Measurements from ENCODE around the gene SDC4.
A peak's percentile ranks its signal among the peaks of the same experiment; 100 is the strongest.

The SDC4 gene

DNA sequence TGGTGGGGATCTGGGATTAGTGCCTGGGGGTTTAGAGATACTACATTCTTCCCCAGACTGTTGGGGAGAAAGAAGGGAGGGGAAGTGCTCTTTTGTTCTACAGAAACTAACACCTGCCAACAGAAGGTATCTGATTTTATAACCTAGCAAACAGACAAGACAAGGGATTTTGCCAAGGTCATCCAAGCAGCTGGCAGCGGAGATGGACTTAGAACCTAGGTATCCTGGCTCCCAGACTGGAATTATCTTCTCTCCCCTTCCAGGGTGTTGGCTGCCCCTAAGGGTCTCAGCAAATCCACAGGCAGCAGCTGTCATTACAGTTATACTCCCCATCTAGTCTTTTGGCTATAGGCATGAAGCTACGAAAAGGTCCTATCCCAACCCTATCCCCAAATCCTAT, 8.4 kb downstream of the SDC4 start:
- DNase-seq (ENCODE audit: low read depth) = no peak
- TF ChIP-seq, protein P1, sequence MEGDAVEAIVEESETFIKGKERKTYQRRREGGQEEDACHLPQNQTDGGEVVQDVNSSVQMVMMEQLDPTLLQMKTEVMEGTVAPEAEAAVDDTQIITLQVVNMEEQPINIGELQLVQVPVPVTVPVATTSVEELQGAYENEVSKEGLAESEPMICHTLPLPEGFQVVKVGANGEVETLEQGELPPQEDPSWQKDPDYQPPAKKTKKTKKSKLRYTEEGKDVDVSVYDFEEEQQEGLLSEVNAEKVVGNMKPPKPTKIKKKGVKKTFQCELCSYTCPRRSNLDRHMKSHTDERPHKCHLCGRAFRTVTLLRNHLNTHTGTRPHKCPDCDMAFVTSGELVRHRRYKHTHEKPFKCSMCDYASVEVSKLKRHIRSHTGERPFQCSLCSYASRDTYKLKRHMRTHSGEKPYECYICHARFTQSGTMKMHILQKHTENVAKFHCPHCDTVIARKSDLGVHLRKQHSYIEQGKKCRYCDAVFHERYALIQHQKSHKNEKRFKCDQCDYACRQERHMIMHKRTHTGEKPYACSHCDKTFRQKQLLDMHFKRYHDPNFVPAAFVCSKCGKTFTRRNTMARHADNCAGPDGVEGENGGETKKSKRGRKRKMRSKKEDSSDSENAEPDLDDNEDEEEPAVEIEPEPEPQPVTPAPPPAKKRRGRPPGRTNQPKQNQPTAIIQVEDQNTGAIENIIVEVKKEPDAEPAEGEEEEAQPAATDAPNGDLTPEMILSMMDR (conservative IDR thresholded peaks at IDR 0.05; ENCODE audit: low read depth, low read length) = no peak
- H3K4me3 ChIP-seq (ENCODE audit: low read depth, low read length) = no peak overlapping the region

DNA sequence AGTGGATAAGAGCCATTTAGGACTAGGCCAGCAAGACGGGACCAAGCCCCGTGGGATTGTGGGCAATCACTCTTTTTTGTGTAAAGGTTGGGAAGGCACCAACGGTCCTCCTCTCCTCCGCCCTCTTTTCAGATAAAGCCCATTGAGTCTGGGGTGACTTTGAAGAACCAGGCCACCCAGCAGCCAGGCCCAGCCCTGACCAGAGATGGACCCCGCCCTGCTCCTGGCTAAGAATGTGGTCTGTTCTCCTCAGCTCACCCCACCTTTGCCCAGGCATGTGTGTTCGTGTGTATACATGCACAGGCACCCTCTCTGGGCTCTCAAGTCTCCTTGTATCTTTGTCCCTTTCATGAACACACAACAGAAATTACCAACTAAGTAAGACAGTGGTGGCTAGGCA, 9.1 kb downstream of the SDC4 start:
- TF ChIP-seq, protein P1 (conservative IDR thresholded peaks at IDR 0.05; ENCODE audit: low read depth, low read length) = no peak
- DNase-seq (ENCODE audit: low read depth) = no peak
- no peak overlapping the region for H3K4me3 ChIP-seq (ENCODE audit: low read depth, low read length)

DNA sequence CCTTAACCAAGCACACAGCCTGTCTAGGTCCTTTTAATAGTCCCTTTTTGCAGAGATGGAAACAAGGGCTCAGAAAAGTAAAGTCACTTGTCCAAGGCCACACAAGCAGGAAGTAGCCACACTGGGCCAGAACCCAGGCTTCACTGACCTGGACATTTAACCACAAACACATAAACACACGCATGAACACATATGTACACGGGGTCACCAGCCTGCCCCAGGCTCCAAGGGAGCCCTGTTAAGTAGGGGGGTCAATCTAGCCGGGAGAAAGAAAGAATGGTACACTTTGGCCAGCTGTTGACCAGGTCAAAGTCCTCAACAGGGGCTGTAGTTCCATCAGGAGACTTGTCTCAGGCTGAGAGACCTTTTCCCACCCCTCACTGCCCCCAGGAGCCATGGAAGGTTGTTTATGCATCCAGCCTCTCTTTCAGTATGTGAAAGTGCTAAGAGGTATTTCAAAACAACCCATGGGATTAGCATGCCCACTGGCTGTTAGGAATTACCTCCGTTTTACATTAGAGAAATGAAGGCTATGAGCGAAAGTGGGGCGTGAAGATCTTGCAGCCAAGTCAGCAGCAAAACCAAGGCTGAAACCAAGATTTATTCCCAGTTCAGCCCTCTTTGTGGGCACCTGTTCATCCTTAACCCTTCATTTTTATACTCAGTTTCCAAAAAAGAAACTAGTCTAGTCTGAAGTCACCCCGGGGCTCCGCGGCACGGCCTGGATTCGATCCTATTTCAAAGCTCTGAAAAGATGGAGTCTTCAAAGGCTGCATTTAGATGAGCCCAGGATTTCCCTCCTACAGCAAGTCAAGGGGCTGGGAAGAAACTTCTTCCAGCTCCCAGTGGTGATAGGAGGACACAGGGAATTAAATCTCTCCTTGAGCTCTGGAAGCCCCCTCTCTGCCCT, 9.8 kb downstream of the SDC4 start:
- TF ChIP-seq, protein P1 (conservative IDR thresholded peaks at IDR 0.05; ENCODE audit: low read depth, low read length) = no peak
- H3K4me3 ChIP-seq (ENCODE audit: low read depth, low read length) = no peak overlapping the region

DNA sequence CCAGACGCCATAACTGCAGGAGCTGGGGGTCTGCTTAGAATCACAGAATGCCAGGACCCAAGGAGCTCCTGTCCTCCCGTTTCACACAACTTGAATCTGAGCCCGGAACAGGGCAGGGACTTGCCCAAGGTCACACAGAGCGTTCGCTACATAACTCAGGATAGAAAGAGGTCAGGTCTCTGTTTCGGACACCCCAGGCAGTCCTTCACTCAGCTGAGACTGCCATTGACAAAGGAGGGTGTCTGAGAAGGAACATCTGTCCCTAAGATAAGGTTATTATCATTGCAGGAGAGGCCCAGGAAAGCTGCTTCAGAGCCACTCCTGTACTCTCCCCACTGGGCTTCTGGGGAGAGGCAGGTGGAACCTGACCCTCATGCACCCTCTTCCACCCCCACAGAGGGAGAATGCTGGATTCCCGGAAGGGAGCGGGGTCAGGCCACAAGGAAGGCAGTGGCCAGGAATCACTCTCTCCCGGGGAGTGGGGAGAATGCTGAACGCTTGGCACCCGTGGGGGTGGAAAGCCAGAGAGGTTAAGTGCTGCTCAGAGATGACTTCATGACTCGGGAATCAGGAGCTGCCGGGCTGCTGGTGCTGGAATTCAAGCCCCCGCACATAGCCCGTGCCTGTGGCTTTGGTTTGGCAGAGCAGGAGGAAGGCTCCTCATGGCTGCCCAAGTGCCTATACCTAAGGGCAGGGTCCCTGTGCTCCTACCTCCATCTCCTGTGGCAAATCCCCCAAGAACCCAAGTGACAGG, 10.7 kb downstream of the SDC4 start:
- TF ChIP-seq, protein P1 (conservative IDR thresholded peaks at IDR 0.05; ENCODE audit: low read depth, low read length) = no peak
- peak; percentile 93 for DNase-seq (ENCODE audit: low read depth)

More for the DNA sequence above, 9.8 kb downstream of the SDC4 start:
- DNase-seq (ENCODE audit: low read depth) = peak; percentile 46

DNA sequence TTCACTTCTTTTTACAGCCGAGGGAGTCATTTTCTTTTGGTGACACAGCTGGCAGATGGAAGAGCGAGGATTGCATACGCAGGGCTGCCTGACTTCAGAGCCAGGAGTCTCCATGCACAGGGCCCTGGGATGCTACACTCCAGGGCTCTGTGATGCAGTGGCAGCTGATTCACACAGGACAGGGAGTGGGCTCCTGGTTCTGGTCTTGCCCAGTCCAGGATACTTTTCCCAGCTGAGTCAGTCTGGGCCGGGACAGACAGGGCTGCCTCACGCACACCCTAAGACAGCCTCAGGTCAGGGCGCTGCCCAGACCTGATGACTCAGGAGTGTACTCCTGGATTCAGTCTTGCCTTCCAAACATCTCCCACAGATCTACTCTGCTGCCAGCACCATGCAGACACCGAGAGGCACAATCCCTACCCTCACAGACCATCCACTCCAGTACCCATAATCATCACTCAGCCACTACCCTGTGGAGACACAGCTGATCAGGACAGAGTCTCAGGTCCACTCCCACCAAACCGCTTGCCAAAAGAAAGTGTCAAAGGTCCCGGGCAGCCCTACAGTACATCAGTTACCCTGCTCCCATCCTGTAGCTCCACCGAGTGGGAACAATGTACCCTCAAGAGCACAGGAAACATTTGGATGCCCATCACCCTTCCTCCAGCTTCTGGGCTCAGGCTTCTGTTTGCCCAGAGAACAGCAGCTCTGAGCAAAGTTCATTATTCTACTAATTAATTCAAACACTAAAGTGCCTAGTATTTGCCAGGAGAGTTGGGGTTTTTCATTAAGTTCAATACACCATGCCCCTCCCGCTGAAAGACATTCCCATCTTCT, 11.5 kb downstream of the SDC4 start:
- TF ChIP-seq, protein P1 (conservative IDR thresholded peaks at IDR 0.05; ENCODE audit: low read depth, low read length) = no peak
- no peak overlapping the region for H3K4me3 ChIP-seq (ENCODE audit: low read depth, low read length)
- DNase-seq (ENCODE audit: low read depth) = peak; percentile 73

More for the DNA sequence above, 10.7 kb downstream of the SDC4 start:
- no peak overlapping the region for H3K4me3 ChIP-seq (ENCODE audit: low read depth, low read length)

DNA sequence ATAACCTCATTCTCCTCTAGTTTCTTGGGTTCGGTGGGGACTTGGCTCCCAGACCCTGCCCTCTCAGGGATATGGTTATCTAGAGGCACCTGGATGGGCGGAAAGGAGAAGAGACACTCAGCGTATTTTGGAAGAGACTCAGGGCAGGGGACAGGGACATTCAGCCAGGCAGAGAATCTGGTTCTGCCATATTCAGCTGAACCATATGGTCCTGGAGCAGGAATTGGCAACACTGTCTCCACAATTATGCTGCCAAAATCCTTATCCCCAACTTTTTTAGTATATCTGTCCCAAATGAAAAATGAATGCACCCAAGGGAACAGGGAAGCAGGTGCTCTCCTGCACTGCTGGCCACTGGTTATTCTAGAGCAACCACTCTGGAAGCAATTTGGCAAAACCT, 17.7 kb downstream of the SDC4 start:
- no peak for DNase-seq (ENCODE audit: low read depth)
- TF ChIP-seq, protein P1 (conservative IDR thresholded peaks at IDR 0.05; ENCODE audit: low read depth, low read length) = no peak
- H3K4me3 ChIP-seq (ENCODE audit: low read depth, low read length) = no peak overlapping the region

Measured in choroid plexus epithelial cell (primary cell).